ENCODE measurements around the gene SMIM34.
"Not testable (repeated sequence)": the region's sequence is repeated elsewhere in the genome, so short reads cannot be mapped to it uniquely, and the experiment has no call there.

Gene SMIM34

DNA sequence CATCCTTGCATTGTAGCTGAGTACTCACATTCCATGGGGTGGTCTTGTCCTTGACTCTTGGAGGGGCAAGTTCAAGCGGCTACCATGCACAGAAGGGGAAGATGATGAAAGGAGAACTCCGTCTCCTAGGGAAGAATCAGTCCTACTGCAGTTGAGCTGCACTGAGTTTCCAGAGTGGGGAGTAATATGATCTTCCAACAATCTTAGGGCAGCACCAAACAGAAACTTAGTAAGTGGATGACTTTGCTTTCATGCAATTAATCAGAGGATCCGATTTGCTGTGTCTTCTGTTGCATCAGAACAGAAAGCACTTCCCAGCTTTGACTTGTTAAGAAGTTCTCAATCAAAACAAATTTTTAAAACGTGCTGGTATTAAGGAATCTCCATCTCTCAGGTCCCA is at the start of gene SMIM34:
Gene SMIM34 (minus strand): TSS at position 147 of the 400 bp plus-strand sequence. CDS start 112 bp downstream, at position 35.
- not testable (repeated sequence) for DNase-seq

DNA sequence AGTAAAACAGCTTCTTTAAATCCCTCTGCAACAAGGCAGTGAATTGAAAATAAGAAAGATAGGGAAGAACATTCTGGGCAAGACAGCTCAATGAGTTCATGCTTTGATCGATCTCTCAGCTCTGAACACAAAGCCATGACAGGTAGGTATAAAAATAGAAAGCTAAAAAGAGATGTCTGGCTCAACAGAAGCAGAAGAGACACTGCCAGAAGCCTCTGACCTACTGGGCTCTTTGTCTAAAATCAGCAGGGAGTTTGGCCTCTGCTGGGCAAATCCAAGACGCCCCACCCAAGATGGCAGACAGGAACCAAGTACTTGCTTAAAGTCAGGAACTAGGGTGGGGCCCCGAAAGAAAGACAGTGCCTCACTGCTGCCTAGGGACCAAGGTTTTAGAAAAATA is 43.6 kb upstream of the SMIM34 start:
- not testable (repeated sequence) for DNase-seq

DNA sequence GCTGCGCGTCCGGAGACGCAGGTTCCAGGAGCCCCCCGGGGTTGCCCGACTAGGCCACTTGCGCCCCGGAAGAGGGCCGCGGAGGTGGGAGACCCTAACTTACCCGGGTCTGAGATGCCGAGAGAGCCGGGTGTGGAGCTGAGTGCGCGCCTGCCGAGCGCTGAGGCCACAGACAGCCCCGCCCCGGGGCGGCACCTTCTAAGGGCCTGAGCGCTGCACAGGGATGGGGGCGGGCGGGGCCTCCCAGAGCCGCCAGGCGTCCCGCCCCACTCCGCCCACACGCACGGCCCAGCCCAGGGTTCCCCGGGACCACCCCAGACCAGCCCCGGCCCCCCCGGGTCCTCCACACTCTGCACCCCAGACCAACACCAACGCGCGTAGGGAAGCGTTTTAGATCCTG is 35.7 kb upstream of the SMIM34 start:
- DNase-seq, result not testable (repeated sequence)

GRCh38 chr21:34458266-34458665 is 34.5 kb upstream of the SMIM34 start:
- not testable (repeated sequence) for DNase-seq

GRCh38 chr21:34456180-34456579 is 32.4 kb upstream of the SMIM34 start:
- DNase-seq, result not testable (repeated sequence)

- DNase-seq, result not testable (repeated sequence)
Observed at GRCh38 chr21:34455628-34456027, 31.9 kb upstream of the SMIM34 start.

- DNase-seq, result not testable (repeated sequence)
Observed at GRCh38 chr21:34447018-34447417, 23.3 kb upstream of the SMIM34 start.

- not testable (repeated sequence) for DNase-seq
Observed at GRCh38 chr21:34443486-34443885, 19.7 kb upstream of the SMIM34 start.

- not testable (repeated sequence) for DNase-seq
Observed at GRCh38 chr21:34429710-34430109, 6.0 kb upstream of the SMIM34 start.

- DNase-seq, result not testable (repeated sequence)
Observed at GRCh38 chr21:34428441-34428840, 4.7 kb upstream of the SMIM34 start.

- DNase-seq, result not testable (repeated sequence)
Observed at GRCh38 chr21:34427339-34427738, 3.6 kb upstream of the SMIM34 start.

DNA sequence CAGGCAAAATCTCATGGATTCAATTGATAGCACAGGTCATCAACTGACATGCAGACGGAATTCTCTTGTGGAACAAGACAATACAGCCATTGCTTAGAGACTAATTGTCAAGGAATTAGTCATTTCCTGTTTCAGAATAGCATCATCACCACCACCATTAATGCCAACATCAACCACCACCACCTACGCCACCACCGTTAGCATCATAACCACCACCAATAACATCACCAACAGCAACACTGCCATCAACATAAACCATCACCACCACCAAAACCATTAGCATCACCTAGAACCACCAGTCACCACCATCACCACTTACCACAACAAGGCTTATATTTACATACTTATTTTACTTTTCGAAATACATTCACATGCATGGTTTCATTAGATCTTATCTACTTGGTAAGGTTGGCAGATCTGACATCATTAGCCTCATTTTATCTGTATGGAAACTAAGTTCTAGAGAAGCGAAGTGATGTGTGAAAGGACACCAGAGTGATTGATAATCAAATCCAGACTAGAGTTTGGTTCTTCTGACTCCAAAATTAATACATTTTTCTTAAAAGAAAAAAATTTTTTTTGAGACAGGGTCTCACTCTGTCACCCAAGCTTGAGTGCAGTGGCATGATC is 6.2 kb downstream of the SMIM34 start:
- DNase-seq, result not testable (repeated sequence)

DNA sequence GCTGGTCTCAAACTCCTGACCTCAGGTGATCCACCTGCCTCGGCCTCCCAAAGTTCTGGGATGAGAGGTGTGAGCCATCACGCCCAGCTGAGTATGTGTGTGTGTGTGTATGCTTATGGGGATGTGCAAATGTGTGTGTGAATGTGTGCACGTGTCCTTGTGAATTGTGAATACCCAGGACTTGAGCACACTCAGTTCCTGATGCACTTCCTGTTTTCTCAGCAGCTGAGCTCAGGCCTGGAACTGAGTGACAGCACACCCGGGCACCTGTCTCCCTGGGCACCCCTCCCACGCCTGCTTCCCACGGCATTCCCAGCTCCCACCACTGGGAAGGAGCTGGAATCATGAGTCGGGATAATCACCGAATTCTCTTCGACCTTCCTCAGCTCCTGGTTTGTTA is 16.5 kb downstream of the SMIM34 start:
- not testable (repeated sequence) for DNase-seq

- DNase-seq, result not testable (repeated sequence)
Observed at GRCh38 chr21:34406676-34407075, 17.1 kb downstream of the SMIM34 start.

DNA sequence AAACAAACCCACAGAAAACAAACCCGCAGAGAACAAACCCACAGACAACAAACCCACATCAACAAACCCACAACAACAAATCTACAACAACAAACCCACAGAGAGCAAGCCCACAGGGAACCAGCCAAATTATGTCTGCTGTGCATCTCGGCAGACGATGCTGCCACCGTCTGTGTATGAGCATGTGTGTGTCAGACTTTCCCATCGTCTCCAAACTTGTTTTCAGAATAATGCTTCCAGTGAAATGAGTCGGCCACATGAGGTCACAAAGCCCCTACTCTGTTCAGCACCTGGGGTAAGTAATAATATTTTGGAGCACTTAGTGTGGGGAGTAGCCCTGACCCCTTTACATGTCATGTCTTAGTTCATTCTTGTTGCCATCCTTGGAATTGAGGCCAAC is 17.6 kb downstream of the SMIM34 start:
- DNase-seq, result not testable (repeated sequence)

DNA sequence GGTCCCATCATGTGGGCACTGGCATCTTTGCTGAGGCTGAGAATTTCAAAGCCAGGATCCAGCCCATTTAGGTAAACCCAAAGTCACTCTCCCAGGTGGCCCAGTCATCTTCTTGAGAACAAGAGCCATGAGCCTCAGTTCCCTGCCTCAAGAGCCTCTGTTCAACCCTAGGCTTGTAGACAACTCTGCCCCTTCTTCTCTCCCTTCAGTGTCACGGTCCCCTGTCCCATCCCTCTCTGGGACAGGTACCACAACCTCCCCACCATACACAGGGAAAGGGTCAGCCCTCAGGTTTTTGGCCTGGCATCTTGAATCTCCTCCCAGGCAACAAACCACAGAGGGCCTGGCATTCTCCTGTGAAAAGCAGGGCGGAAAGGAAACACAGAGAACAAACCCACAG is 18.1 kb downstream of the SMIM34 start:
- not testable (repeated sequence) for DNase-seq

DNA sequence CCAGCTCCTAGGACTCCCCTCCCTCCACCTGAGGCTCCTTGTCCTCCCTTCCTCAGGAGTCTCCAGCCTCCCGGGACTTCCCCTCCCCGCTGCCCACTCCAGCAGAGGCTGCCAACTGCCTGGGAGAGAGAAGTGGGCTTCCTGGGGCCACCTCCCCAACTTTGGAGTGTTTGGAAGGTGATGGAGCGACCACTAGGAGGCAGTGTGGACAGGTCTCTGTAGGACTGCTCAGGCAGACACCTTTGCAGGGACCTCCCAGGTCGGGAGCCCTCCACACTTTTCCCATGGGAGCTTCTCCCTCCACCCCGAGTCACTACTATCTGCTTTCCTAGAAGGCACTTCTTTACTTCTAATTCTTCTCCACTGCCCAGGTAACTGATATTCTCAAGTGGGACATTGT is 19.0 kb downstream of the SMIM34 start:
- DNase-seq, result not testable (repeated sequence)

GRCh38 chr21:34400522-34400921 is 23.2 kb downstream of the SMIM34 start:
- not testable (repeated sequence) for DNase-seq

- not testable (repeated sequence) for DNase-seq
Observed at GRCh38 chr21:34383724-34384415, 39.9 kb downstream of the SMIM34 start.

DNA sequence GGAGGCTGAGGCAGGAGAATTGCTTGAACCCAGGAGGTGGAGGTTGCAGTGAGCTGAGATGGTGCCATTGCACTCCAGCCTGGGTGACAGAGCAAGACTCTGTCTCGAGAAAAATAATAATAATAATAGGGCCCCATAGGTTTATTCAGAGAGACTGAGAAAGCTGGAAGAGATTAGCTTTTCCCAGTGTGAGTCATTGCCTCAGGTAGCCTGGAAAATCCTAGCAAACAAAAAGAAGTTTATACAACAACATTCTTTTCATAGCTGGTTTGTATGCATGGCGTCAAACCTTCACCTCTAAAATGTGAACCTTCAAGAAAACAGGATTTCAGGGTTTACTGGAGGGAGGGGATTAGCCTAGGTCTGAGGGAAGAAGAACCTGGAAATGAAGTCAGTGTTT is 40.6 kb downstream of the SMIM34 start:
- DNase-seq, result not testable (repeated sequence)

DNA sequence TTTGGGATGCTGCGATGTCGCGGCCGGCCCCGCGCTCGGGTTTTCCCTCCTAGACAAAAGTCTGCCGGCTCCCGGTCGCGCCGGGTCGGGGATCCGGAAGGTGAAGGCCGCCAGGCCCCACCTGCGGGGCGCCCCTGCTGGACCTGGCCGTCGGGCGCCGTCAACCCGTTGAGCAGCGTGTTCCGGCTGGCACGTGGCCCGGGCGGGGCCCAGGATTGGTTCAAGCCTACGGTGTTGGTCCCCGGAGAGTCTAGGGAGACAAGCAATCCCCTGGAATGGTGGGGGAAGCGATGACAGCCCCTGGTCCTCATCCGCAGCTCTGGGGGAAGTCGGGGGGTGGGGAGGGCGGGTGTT is 48.2 kb downstream of the SMIM34 start:
- DNase-seq, result not testable (repeated sequence)

GRCh38 chr21:34374940-34375618 is 48.7 kb downstream of the SMIM34 start, which contains the start of gene SMIM11:
SMIM11 (plus strand) TSS chr21:34375507; CDS start chr21:34379505, 3,998 bp downstream.
- DNase-seq, result not testable (repeated sequence)

- not testable (repeated sequence) for DNase-seq
Observed at GRCh38 chr21:34374462-34374861, 49.3 kb downstream of the SMIM34 start.

- no peak for DNase-seq
Observed at GRCh38 chr21:34372321-34372720, 51.4 kb downstream of the SMIM34 start.
